GM23338 (cell line): ENCODE results near the gene JARID2. TPM values are rescaled to one million over a fixed set of nuclear protein-coding genes. Genes with fewer than 3 reads are reported as not detected.
A peak's percentile ranks its signal among the peaks of the same experiment; 100 is the strongest.

Experiments used
- ATAC-seq: fragments of 200-7000 bp; cut with Tn5 transposase; 3 replicates; pipeline ENCODE4 v1.9.1; 2020
- DNase-seq: peaks from one replicate; pipeline ENCODE4 v3.0.0-alpha.2; 2015; ENCODE audit warnings: low spot score
- H2AFZ ChIP-seq: fragments of 200-600 bp; sonication (generic); 2 replicates; pipeline ENCODE4 v1.8.0; 2016; ENCODE audit warnings: antibody characterized with exemption, mild to moderate bottlenecking, moderate library complexity
- H3F3A ChIP-seq: fragments of 200-600 bp; sonication (generic); replicated peaks from 2 replicates; pipeline ENCODE4 v1.8.0; 2017; ENCODE audit warnings: antibody characterized with exemption, mixed run types, low read depth
- H3K27ac ChIP-seq: fragments of 200-600 bp; sonication (generic); 2 replicates; pipeline ENCODE4 v1.6.1; 2016; ENCODE audit warnings: low read depth
- H3K27me3 ChIP-seq: fragments of 200-600 bp; sonication (generic); 2 replicates; pipeline ENCODE4 v1.8.0; 2016; ENCODE audit warnings: mild to moderate bottlenecking, mixed run types, moderate library complexity; ENCODE audit not compliant: insufficient read depth
- H3K36me3 ChIP-seq: fragments of 200-600 bp; sonication (generic); 2 replicates; pipeline ENCODE4 v1.8.0; 2016; ENCODE audit warnings: mild to moderate bottlenecking; ENCODE audit not compliant: insufficient read depth
- H3K4me1 ChIP-seq: fragments of 200-600 bp; sonication (generic); 2 replicates; pipeline ENCODE4 v1.8.0; 2016; ENCODE audit warnings: mild to moderate bottlenecking, moderate library complexity; ENCODE audit not compliant: insufficient read depth
- H3K4me2 ChIP-seq: fragments of 200-600 bp; sonication (generic); 2 replicates; pipeline ENCODE4 v1.7.1; 2017; ENCODE audit warnings: mixed run types
- H3K4me3 ChIP-seq: fragments of 200-600 bp; sonication (generic); 2 replicates; pipeline ENCODE4 v1.6.1; 2016; ENCODE audit warnings: mixed run types
- H3K79me2 ChIP-seq: fragments of 200-600 bp; sonication (generic); replicated peaks from 2 replicates; pipeline ENCODE4 v1.8.0; 2017; ENCODE audit warnings: mild to moderate bottlenecking; ENCODE audit not compliant: insufficient read depth
- H3K9me2 ChIP-seq: fragments of 200-600 bp; sonication (generic); 2 replicates; pipeline ENCODE4 v1.8.0; 2017; ENCODE audit not compliant: insufficient read depth
- H4K20me1 ChIP-seq: fragments of 200-600 bp; sonication (generic); replicated peaks from 2 replicates; pipeline ENCODE4 v1.8.0; 2017; ENCODE audit warnings: mild to moderate bottlenecking; ENCODE audit not compliant: insufficient read depth
- H3K27ac Mint-ChIP-seq: 2 replicates; pipeline ENCODE4 v1.8.0; 2020; ENCODE audit warnings: inconsistent platforms, mild to moderate bottlenecking, moderate library complexity, mixed read lengths
- H3K27me3 Mint-ChIP-seq: 3 replicates; pipeline ENCODE4 v1.8.0; 2022; ENCODE audit warnings: low read depth, mild to moderate bottlenecking, moderate library complexity, mixed read lengths, inconsistent platforms; ENCODE audit not compliant: insufficient read depth, poor library complexity
- H3K36me3 Mint-ChIP-seq: 3 replicates; pipeline ENCODE4 v1.8.0; 2021; ENCODE audit warnings: low read depth, mild to moderate bottlenecking, inconsistent platforms, moderate library complexity, mixed read lengths
- H3K4me1 Mint-ChIP-seq: 3 replicates; pipeline ENCODE4 v1.8.0; 2020; ENCODE audit warnings: mild to moderate bottlenecking, inconsistent platforms, mixed read lengths
- H3K4me3 Mint-ChIP-seq: 3 replicates; pipeline ENCODE4 v1.8.0; 2021; ENCODE audit warnings: moderate library complexity, mild to moderate bottlenecking, inconsistent platforms, mixed read lengths
- H3K9me3 Mint-ChIP-seq: 3 replicates; pipeline ENCODE4 v1.8.0; 2020; ENCODE audit warnings: moderate library complexity, mild to moderate bottlenecking, inconsistent platforms, mixed read lengths
- CREB1 ChIP-seq: fragments of 250-450 bp; sonication (Bioruptor Pico); IDR thresholded peaks from 2 replicates; pipeline ENCODE4 v1.5.0; 2020; ENCODE audit warnings: low read depth, mild to moderate bottlenecking, moderate library complexity
- CTCF ChIP-seq, 2 experiments: fragments of 200-600 bp in 1 of 2; sonication (generic) in 1 of 2; conservative IDR thresholded peaks; 2 replicates each; pipeline versions ENCODE4 v1.5.1 to v1.6.1; 2016 to 2017; ENCODE audit warnings: antibody characterized with exemption in 2 of 2, low read depth in 2 of 2, mild to moderate bottlenecking in 2 of 2, moderate library complexity in 1 of 2
- EZH2 ChIP-seq: fragments of 200-600 bp; sonication (generic); IDR thresholded peaks from one replicate; pipeline ENCODE4 v1.8.0; 2017; ENCODE audit warnings: antibody characterized with exemption, mild to moderate bottlenecking, low read depth; ENCODE audit not compliant: unreplicated experiment
- EZH2phosphoT487 ChIP-seq: fragments of 200-600 bp; sonication (generic); IDR thresholded peaks from one replicate; pipeline ENCODE4 v1.8.1; 2018; ENCODE audit warnings: antibody characterized with exemption; ENCODE audit not compliant: unreplicated experiment
- NANOG ChIP-seq: IDR thresholded peaks from 2 replicates; pipeline ENCODE4 v1.6.1; 2016; ENCODE audit warnings: antibody characterized with exemption, borderline replicate concordance
- POLR2AphosphoS5 ChIP-seq: IDR thresholded peaks from 2 replicates; pipeline ENCODE4 v1.6.1; 2016; ENCODE audit warnings: antibody characterized with exemption, low read depth
- REST ChIP-seq: IDR thresholded peaks from one replicate; pipeline ENCODE4 v1.6.1; 2018; ENCODE audit warnings: antibody characterized with exemption; ENCODE audit not compliant: unreplicated experiment
- ZNF462 ChIP-seq: fragments of 250-450 bp; sonication (Bioruptor Pico); IDR thresholded peaks from 2 replicates; pipeline ENCODE4 v1.5.0; 2020; ENCODE audit warnings: mild to moderate bottlenecking, moderate library complexity
- polyA plus RNA-seq: library from polyadenylated mRNA; unstranded; fragments of >200 nt; fragmentation: Nextera tagmentation; extraction: Ambion mirVana; gene quantifications from 2 replicates; pipeline ENCODE4 v1.2.1, GENCODE V29; 2016
- total RNA-seq: library from RNA; depleted of rRNA; stranded (reverse); fragments of >200 nt; shearing (Covaris generic); gene quantifications from 2 replicates; pipeline ENCODE4 v1.2.3, GENCODE V29; 2014

The JARID2 gene
- total and polyA plus RNA-seq, 2 experiments from 2014 or later = 92.8 to 196 TPM

GRCh38 chr6:15206887-15207286 lies 39.0 kb upstream of the JARID2 start (continued):
- TF ChIP-seq CTCF (conservative IDR thresholded peaks at IDR 0.05; ENCODE audit: low read depth in 2 of 2) (no peak), POLR2AphosphoS5 (no peak), REST (no peak), EZH2 (no peak), NANOG (no peak), CREB1 (CRISPR knock-in tag) (no peak)

GRCh38 chr6:15207923-15208322 lies 37.9 kb upstream of the JARID2 start:
- H3K27me3 Mint-ChIP-seq = peaks cover 11% of the 10 kb centered on the region
- DNase-seq (peak; percentile 84), ATAC-seq (peak; percentile 86)
- H3K9me3 Mint-ChIP-seq = peaks cover 3% of the 10 kb centered on the region; the same call in 2 of the 3 replicates
- H4K20me1 ChIP-seq = no peaks in the 10 kb centered on the region
- H3K36me3 ChIP-seq = no peaks in the 10 kb centered on the region
- peak overlapping the region; percentile 61 for H3K27ac ChIP-seq
- H3K4me3 Mint-ChIP-seq = no peak overlapping the region
- H2AFZ ChIP-seq = no peak overlapping the region
- H3K36me3 Mint-ChIP-seq = peaks cover 14% of the 10 kb centered on the region
- peak overlapping the region; percentile 94 for H3K27ac Mint-ChIP-seq
- peaks cover 25% of the 10 kb centered on the region for H3K4me1 ChIP-seq
- H3K27me3 ChIP-seq = no peaks in the 10 kb centered on the region
- 0 out of 2 replicates have a peak, but pooled peaks cover 3% of the 10 kb centered on the region for H3K79me2 ChIP-seq
- H3K9me2 ChIP-seq = no peaks in the 10 kb centered on the region
- H3K4me1 Mint-ChIP-seq = peaks cover 42% of the 10 kb centered on the region
- no peak overlapping the region for H3K4me2 ChIP-seq
- H3K4me3 ChIP-seq = no peak overlapping the region
- H3F3A ChIP-seq = peaks cover 20% of the 10 kb centered on the region
- no peak for TF ChIP-seq REST
- no peak for TF ChIP-seq EZH2phosphoT487
- peak; percentile 59 for TF ChIP-seq CREB1 (CRISPR knock-in tag)
- no peak for TF ChIP-seq ZNF462
